ENCODE data around the gene SOX2.

SOX2 gene

GRCh38 chr3:181753391-181753790 lies 41.7 kb downstream of the SOX2 start:
- Histone ChIP-seq H2BK12ac (ENCODE audit: low read length) (no peak overlapping the region), H4K8ac (ENCODE audit: low read depth, low read length) (no peak overlapping the region), H2BK15ac (ENCODE audit: low read length) (no peak overlapping the region), H3K27ac (replicated peaks; ENCODE audit: low read length) (peak overlapping the region; percentile 13), H3K23ac (ENCODE audit: low read depth, low read length, poor library complexity) (no peak overlapping the region), H2AFZ (ENCODE audit: low read length) (no peak overlapping the region), H3K79me1 (ENCODE audit: low read depth, low read length) (no peaks in the 10 kb centered on the region), H3K4me2 (ENCODE audit: insufficient read depth, low read length, poor library complexity, severe bottlenecking) (no peak overlapping the region), H3K4me1 (ENCODE audit: control insufficient read depth in 2 of 2, insufficient read depth in 1 of 2, low read depth in 1 of 2, low read length in 2 of 2) (peaks cover 10 to 31% of the 10 kb centered on the region in 2 donors), H3K4me3 (ENCODE audit: low read length in 2 of 2) (no peak overlapping the region), H4K91ac (ENCODE audit: low read depth, low read length, poor library complexity) (no peak overlapping the region), H2BK120ac (ENCODE audit: low read depth, low read length) (no peak overlapping the region), H3K4ac (ENCODE audit: low read length) (no peak overlapping the region), H3K14ac (ENCODE audit: low read length) (no peak overlapping the region), H3K27me3 (ENCODE audit: control insufficient read depth in 3 of 3, insufficient read depth in 3 of 3, low read depth in 1 of 3, low read length in 3 of 3) (no peaks in the 10 kb centered on the region), H3K36me3 (replicated peaks in 1 of 2; ENCODE audit: control insufficient read depth in 2 of 2, insufficient read depth in 2 of 2, low read length in 2 of 2) (peaks cover 0 to 10% of the 10 kb centered on the region in 2 donors), H3K9me3 (replicated peaks in 1 of 2; ENCODE audit: control insufficient read depth in 2 of 2, insufficient read depth in 1 of 2, low read depth in 1 of 2, low read length in 2 of 2) (peaks cover 0 to 3% of the 10 kb centered on the region in 2 donors), H2AK5ac (ENCODE audit: low read depth, low read length) (no peak overlapping the region), H3K9ac (ENCODE audit: low read depth, low read length, poor library complexity) (no peak overlapping the region), H3K18ac (ENCODE audit: low read length) (no peak overlapping the region), H2BK5ac (ENCODE audit: low read length) (no peak overlapping the region)
- no CpG with 5 or more reads among the region's 3 CpGs for WGBS, 2 donors (ENCODE audit: extremely low coverage in 2 of 2, insufficient read length in 2 of 2, insufficient replicate concordance in 1 of 2)
- no peak for DNase-seq (ENCODE audit: low spot score)

GRCh38 chr3:181755959-181756358 lies 44.2 kb downstream of the SOX2 start:
- Histone ChIP-seq H3K9ac (ENCODE audit: low read depth, low read length, poor library complexity) (no peak overlapping the region), H3K27ac (replicated peaks; ENCODE audit: low read length) (peak overlapping the region; percentile 83), H3K14ac (ENCODE audit: low read length) (no peak overlapping the region)

GRCh38 chr3:181756645-181757297 lies 45.0 kb downstream of the SOX2 start:
- H2BK12ac ChIP-seq (ENCODE audit: low read length), result no peak overlapping the region
- H3K4me2 ChIP-seq (ENCODE audit: insufficient read depth, low read length, poor library complexity, severe bottlenecking), result no peak overlapping the region
- H3K4ac ChIP-seq (ENCODE audit: low read length), result no peak overlapping the region
- peaks cover 12 to 34% of the 10 kb centered on the region in 2 donors for H3K4me1 ChIP-seq (ENCODE audit: control insufficient read depth in 2 of 2, insufficient read depth in 1 of 2, low read depth in 1 of 2, low read length in 2 of 2)
- no peak overlapping the region for H3K23ac ChIP-seq (ENCODE audit: low read depth, low read length, poor library complexity)
- no peak overlapping the region for H2BK120ac ChIP-seq (ENCODE audit: low read depth, low read length)
- H2BK15ac ChIP-seq (ENCODE audit: low read length), result no peak overlapping the region
- H3K36me3 ChIP-seq (replicated peaks in 1 of 2; ENCODE audit: control insufficient read depth in 2 of 2, insufficient read depth in 2 of 2, low read length in 2 of 2), result no peaks in the 10 kb centered on the region
- peak overlapping the region; percentile 83 for H3K27ac ChIP-seq (replicated peaks; ENCODE audit: low read length)
- no peaks in the 10 kb centered on the region for H3K79me1 ChIP-seq (ENCODE audit: low read depth, low read length)
- no peak overlapping the region for H3K14ac ChIP-seq (ENCODE audit: low read length)
- H3K27me3 ChIP-seq (ENCODE audit: control insufficient read depth in 3 of 3, insufficient read depth in 3 of 3, low read depth in 1 of 3, low read length in 3 of 3), result no peaks in the 10 kb centered on the region
- no peak overlapping the region for H4K8ac ChIP-seq (ENCODE audit: low read depth, low read length)
- H2AK5ac ChIP-seq (ENCODE audit: low read depth, low read length), result no peak overlapping the region
- peak overlapping the region in 1 of 2 donors; percentile 58 for H3K4me3 ChIP-seq (ENCODE audit: low read length in 2 of 2)
- peak; percentile 64 for DNase-seq (ENCODE audit: low spot score)
- H2BK5ac ChIP-seq (ENCODE audit: low read length), result no peak overlapping the region
- H3K9me3 ChIP-seq (replicated peaks in 1 of 2; ENCODE audit: control insufficient read depth in 2 of 2, insufficient read depth in 1 of 2, low read depth in 1 of 2, low read length in 2 of 2), result no peaks in the 10 kb centered on the region
- H2AFZ ChIP-seq (ENCODE audit: low read length), result no peak overlapping the region
- no peak overlapping the region for H3K9ac ChIP-seq (ENCODE audit: low read depth, low read length, poor library complexity)
- H3K18ac ChIP-seq (ENCODE audit: low read length), result no peak overlapping the region
- no peak overlapping the region for H4K91ac ChIP-seq (ENCODE audit: low read depth, low read length, poor library complexity)
- WGBS, 2 donors (ENCODE audit: extremely low coverage in 2 of 2, insufficient read length in 2 of 2, insufficient replicate concordance in 1 of 2), result no CpG with 5 or more reads among the region's 3 CpGs

More at GRCh38 chr3:181755959-181756358, 44.2 kb downstream of the SOX2 start:
- no peak overlapping the region for H2AK5ac ChIP-seq (ENCODE audit: low read depth, low read length)
- no peak overlapping the region for H2BK15ac ChIP-seq (ENCODE audit: low read length)
- no peak overlapping the region for H2BK120ac ChIP-seq (ENCODE audit: low read depth, low read length)
- no peak for DNase-seq (ENCODE audit: low spot score)
- no peak overlapping the region for H3K18ac ChIP-seq (ENCODE audit: low read length)
- H3K4me1 ChIP-seq (ENCODE audit: control insufficient read depth in 2 of 2, insufficient read depth in 1 of 2, low read depth in 1 of 2, low read length in 2 of 2), result peaks cover 12 to 36% of the 10 kb centered on the region in 2 donors
- no peaks in the 10 kb centered on the region for H3K9me3 ChIP-seq (replicated peaks in 1 of 2; ENCODE audit: control insufficient read depth in 2 of 2, insufficient read depth in 1 of 2, low read depth in 1 of 2, low read length in 2 of 2)
- no peak overlapping the region for H2BK12ac ChIP-seq (ENCODE audit: low read length)
- no peak overlapping the region for H4K8ac ChIP-seq (ENCODE audit: low read depth, low read length)
- WGBS, 2 donors (ENCODE audit: extremely low coverage in 2 of 2, insufficient read length in 2 of 2, insufficient replicate concordance in 1 of 2), result no CpG with 5 or more reads among the region's 3 CpGs
- no peaks in the 10 kb centered on the region for H3K36me3 ChIP-seq (replicated peaks in 1 of 2; ENCODE audit: control insufficient read depth in 2 of 2, insufficient read depth in 2 of 2, low read length in 2 of 2)
- no peak overlapping the region for H3K23ac ChIP-seq (ENCODE audit: low read depth, low read length, poor library complexity)
- peak overlapping the region in 1 of 2 donors; percentile 58 for H3K4me3 ChIP-seq (ENCODE audit: low read length in 2 of 2)
- H3K27me3 ChIP-seq (ENCODE audit: control insufficient read depth in 3 of 3, insufficient read depth in 3 of 3, low read depth in 1 of 3, low read length in 3 of 3), result no peaks in the 10 kb centered on the region
- no peaks in the 10 kb centered on the region for H3K79me1 ChIP-seq (ENCODE audit: low read depth, low read length)
- H2AFZ ChIP-seq (ENCODE audit: low read length), result no peak overlapping the region
- no peak overlapping the region for H2BK5ac ChIP-seq (ENCODE audit: low read length)
- H3K4me2 ChIP-seq (ENCODE audit: insufficient read depth, low read length, poor library complexity, severe bottlenecking), result peak overlapping the region; percentile 38
- no peak overlapping the region for H3K4ac ChIP-seq (ENCODE audit: low read length)
- H4K91ac ChIP-seq (ENCODE audit: low read depth, low read length, poor library complexity), result no peak overlapping the region

GRCh38 chr3:181757694-181758306 lies 46.1 kb downstream of the SOX2 start:
- H3K18ac ChIP-seq (ENCODE audit: low read length), result no peak overlapping the region
- H3K9me3 ChIP-seq (replicated peaks in 1 of 2; ENCODE audit: control insufficient read depth in 2 of 2, insufficient read depth in 1 of 2, low read depth in 1 of 2, low read length in 2 of 2), result no peaks in the 10 kb centered on the region
- H2AFZ ChIP-seq (ENCODE audit: low read length), result no peak overlapping the region
- no peak overlapping the region for H2BK120ac ChIP-seq (ENCODE audit: low read depth, low read length)
- no peaks in the 10 kb centered on the region for H3K36me3 ChIP-seq (replicated peaks in 1 of 2; ENCODE audit: control insufficient read depth in 2 of 2, insufficient read depth in 2 of 2, low read length in 2 of 2)
- no peaks in the 10 kb centered on the region for H3K27me3 ChIP-seq (ENCODE audit: control insufficient read depth in 3 of 3, insufficient read depth in 3 of 3, low read depth in 1 of 3, low read length in 3 of 3)
- H3K79me1 ChIP-seq (ENCODE audit: low read depth, low read length), result no peaks in the 10 kb centered on the region
- 100% methylated on average over 1 of the region's 3 CpGs for WGBS, 2 donors (ENCODE audit: extremely low coverage in 2 of 2, insufficient read length in 2 of 2, insufficient replicate concordance in 1 of 2)
- peak; percentile 57 for DNase-seq (ENCODE audit: low spot score)
- H3K4me3 ChIP-seq (ENCODE audit: low read length in 2 of 2), result peak overlapping the region in 1 of 2 donors; percentile 11
- no peak overlapping the region for H4K8ac ChIP-seq (ENCODE audit: low read depth, low read length)
- no peak overlapping the region for H3K14ac ChIP-seq (ENCODE audit: low read length)
- H2BK12ac ChIP-seq (ENCODE audit: low read length), result no peak overlapping the region
- no peak overlapping the region for H2AK5ac ChIP-seq (ENCODE audit: low read depth, low read length)
- H4K91ac ChIP-seq (ENCODE audit: low read depth, low read length, poor library complexity), result no peak overlapping the region
- peaks cover 9 to 30% of the 10 kb centered on the region in 2 donors for H3K4me1 ChIP-seq (ENCODE audit: control insufficient read depth in 2 of 2, insufficient read depth in 1 of 2, low read depth in 1 of 2, low read length in 2 of 2)
- no peak overlapping the region for H3K4ac ChIP-seq (ENCODE audit: low read length)
- H3K4me2 ChIP-seq (ENCODE audit: insufficient read depth, low read length, poor library complexity, severe bottlenecking), result no peak overlapping the region
- H2BK5ac ChIP-seq (ENCODE audit: low read length), result no peak overlapping the region
- H3K27ac ChIP-seq (replicated peaks; ENCODE audit: low read length), result peak overlapping the region; percentile 91
- H2BK15ac ChIP-seq (ENCODE audit: low read length), result no peak overlapping the region
- H3K23ac ChIP-seq (ENCODE audit: low read depth, low read length, poor library complexity), result no peak overlapping the region
- H3K9ac ChIP-seq (ENCODE audit: low read depth, low read length, poor library complexity), result no peak overlapping the region

Measured in neuronal stem cell (in vitro differentiated cells).